Smooth muscle cell (in vitro differentiated cells): ENCODE measurements around the gene OR6N2. TPM values are rescaled to one million over a fixed set of nuclear protein-coding genes. Genes with fewer than 3 reads are reported as not detected.

Experiments used
- DNase-seq: peaks from one replicate; lab custom pipeline; 2025; ENCODE audit not compliant: unreplicated experiment; lab: John Stamatoyannopoulos, UW
- H2AFZ ChIP-seq: fragments of 200-600 bp; sonication (generic); 2 replicates; pipeline ENCODE4 v1.6.0; 2016; ENCODE audit warnings: antibody characterized with exemption, low read depth, mild to moderate bottlenecking
- H3F3A ChIP-seq: fragments of 200-600 bp; sonication (generic); 2 replicates; pipeline ENCODE4 v1.6.0; 2017; ENCODE audit warnings: antibody characterized with exemption, low read depth
- H3K27ac ChIP-seq: fragments of 200-600 bp; sonication (generic); 2 replicates; pipeline ENCODE4 v1.5.1; 2016; ENCODE audit warnings: low read depth, mild to moderate bottlenecking
- H3K27me3 ChIP-seq: fragments of 200-600 bp; sonication (generic); 2 replicates; pipeline ENCODE4 v1.6.1; 2016; ENCODE audit warnings: low read depth, mild to moderate bottlenecking
- H3K36me3 ChIP-seq: fragments of 200-600 bp; sonication (generic); 2 replicates; pipeline ENCODE4 v1.5.1; 2016; ENCODE audit warnings: low read depth
- H3K4me1 ChIP-seq: fragments of 200-600 bp; sonication (generic); 2 replicates; pipeline ENCODE4 v1.5.1; 2016; ENCODE audit warnings: low read depth
- H3K4me2 ChIP-seq: fragments of 200-600 bp; sonication (generic); 2 replicates; pipeline ENCODE4 v1.6.0; 2016; ENCODE audit warnings: mild to moderate bottlenecking
- H3K4me3 ChIP-seq: fragments of 200-600 bp; sonication (generic); 2 replicates; pipeline ENCODE4 v1.5.1; 2016; ENCODE audit warnings: mild to moderate bottlenecking
- H3K79me2 ChIP-seq: fragments of 200-600 bp; sonication (generic); 2 replicates; pipeline ENCODE4 v1.6.0; 2016; ENCODE audit warnings: low read depth, mild to moderate bottlenecking
- H3K9ac ChIP-seq: fragments of 200-600 bp; sonication (generic); 2 replicates; pipeline ENCODE4 v1.6.0; 2016; ENCODE audit warnings: low read depth
- H3K9me3 ChIP-seq: fragments of 200-600 bp; sonication (generic); replicated peaks from 2 replicates; pipeline ENCODE4 v1.5.1; 2016; ENCODE audit warnings: low read depth
- H4K20me1 ChIP-seq: fragments of 200-600 bp; sonication (generic); 2 replicates; pipeline ENCODE4 v1.6.0; 2016; ENCODE audit warnings: low read depth
- CTCF ChIP-seq: fragments of 200-600 bp; sonication (generic); IDR thresholded peaks from 2 replicates; pipeline ENCODE4 v1.5.1; 2017; ENCODE audit warnings: borderline replicate concordance, mild to moderate bottlenecking, antibody characterized with exemption; ENCODE audit not compliant: insufficient read depth, poor library complexity, severe bottlenecking
- WGBS: methylation state at CpG from one replicate; pipeline ENCODE4 v1.1.7; 2016; ENCODE audit warnings: low lambda C conversion rate; 5-methylcytosine and 5-hydroxymethylcytosine counted together
- polyA plus RNA-seq: library from polyadenylated mRNA; unstranded; fragments of >200 nt; fragmentation: Nextera tagmentation; extraction: Ambion mirVana; gene quantifications from 2 replicates; pipeline ENCODE4 v1.2.1, GENCODE V29; 2016
- total RNA-seq: library from RNA; depleted of rRNA; stranded (reverse); fragments of >200 nt; gene quantifications from 2 replicates; pipeline ENCODE4 v1.2.3, GENCODE V29; 2014

The OR6N2 gene
- total and polyA plus RNA-seq, 2 experiments from 2014 or later = not detected

GRCh38 chr1:158803678-158804077 lies 22.7 kb upstream of the OR6N2 start:
- no peaks in the 10 kb centered on the region for H3K79me2 ChIP-seq
- H2AFZ ChIP-seq = no peak overlapping the region
- H3K9ac ChIP-seq = no peak overlapping the region
- H3K4me2 ChIP-seq = no peak overlapping the region
- no peaks in the 10 kb centered on the region for H3K9me3 ChIP-seq
- no peak for DNase-seq
- H3K4me3 ChIP-seq = no peak overlapping the region
- no peak overlapping the region for H3K27ac ChIP-seq
- no peaks in the 10 kb centered on the region for H3K4me1 ChIP-seq
- no peaks in the 10 kb centered on the region for H3F3A ChIP-seq
- no peaks in the 10 kb centered on the region for H3K36me3 ChIP-seq
- no peak for TF ChIP-seq CTCF
- 97% methylated on average over 1 of the region's 1 CpG for WGBS
- H4K20me1 ChIP-seq = no peaks in the 10 kb centered on the region
- H3K27me3 ChIP-seq = no peaks in the 10 kb centered on the region

GRCh38 chr1:158801396-158801795 lies 20.4 kb upstream of the OR6N2 start:
- no peak for DNase-seq
- 100% methylated on average over 1 of the region's 1 CpG for WGBS

GRCh38 chr1:158800526-158800925 lies 19.5 kb upstream of the OR6N2 start:
- H3K27me3 ChIP-seq = no peaks in the 10 kb centered on the region
- H3K9me3 ChIP-seq = no peaks in the 10 kb centered on the region
- 91% methylated on average over 2 of the region's 2 CpGs for WGBS
- H3K9ac ChIP-seq = no peak overlapping the region
- H3K4me2 ChIP-seq = no peak overlapping the region
- no peak overlapping the region for H3K27ac ChIP-seq
- no peaks in the 10 kb centered on the region for H3K4me1 ChIP-seq
- DNase-seq = no peak
- no peak for TF ChIP-seq CTCF
- H3K36me3 ChIP-seq = no peaks in the 10 kb centered on the region
- H4K20me1 ChIP-seq = no peaks in the 10 kb centered on the region
- H3K79me2 ChIP-seq = no peaks in the 10 kb centered on the region
- no peaks in the 10 kb centered on the region for H3F3A ChIP-seq
- no peak overlapping the region for H3K4me3 ChIP-seq
- H2AFZ ChIP-seq = no peak overlapping the region

More at GRCh38 chr1:158801396-158801795, 20.4 kb upstream of the OR6N2 start:
- no peak overlapping the region for H3K4me2 ChIP-seq
- no peaks in the 10 kb centered on the region for H3K4me1 ChIP-seq
- no peaks in the 10 kb centered on the region for H3F3A ChIP-seq
- TF ChIP-seq CTCF = no peak
- no peaks in the 10 kb centered on the region for H3K36me3 ChIP-seq
- no peak overlapping the region for H3K27ac ChIP-seq
- no peaks in the 10 kb centered on the region for H3K79me2 ChIP-seq
- H2AFZ ChIP-seq = no peak overlapping the region
- H3K4me3 ChIP-seq = no peak overlapping the region
- H4K20me1 ChIP-seq = no peaks in the 10 kb centered on the region
- H3K27me3 ChIP-seq = no peaks in the 10 kb centered on the region
- H3K9ac ChIP-seq = no peak overlapping the region
- no peaks in the 10 kb centered on the region for H3K9me3 ChIP-seq

GRCh38 chr1:158799689-158800088 lies 18.7 kb upstream of the OR6N2 start:
- Histone ChIP-seq H3K4me2 (no peak overlapping the region), H3K4me3 (no peak overlapping the region), H3K27me3 (no peaks in the 10 kb centered on the region), H3K36me3 (no peaks in the 10 kb centered on the region), H3K4me1 (no peaks in the 10 kb centered on the region), H3K27ac (no peak overlapping the region), H3K9me3 (no peaks in the 10 kb centered on the region), H3K79me2 (no peaks in the 10 kb centered on the region), H3F3A (no peaks in the 10 kb centered on the region), H3K9ac (no peak overlapping the region), H4K20me1 (no peaks in the 10 kb centered on the region), H2AFZ (no peak overlapping the region)
- no peak for TF ChIP-seq CTCF
- WGBS = 71% methylated on average over 4 of the region's 4 CpGs
- DNase-seq = no peak
